ENCODE measurements around the gene SCO1. TPM values are rescaled to one million over a fixed set of nuclear protein-coding genes. Genes with fewer than 3 reads are reported as not detected.

The SCO1 gene
- polyA plus RNA-seq, 3 donors from 2014 or later, result 9.1 to 18.3 (median 14.2) TPM

- H3K4me3 Mint-ChIP-seq, result no peak overlapping the region
These were observed 35.9 kb downstream of the SCO1 start for GRCh38 chr17:10661437-10661836.

GRCh38 chr17:10657879-10658278, 39.5 kb downstream of the SCO1 start:
- H3K9me3 Mint-ChIP-seq, result no peaks in the 10 kb centered on the region
- peaks cover 4 to 14% of the 10 kb centered on the region in 2 donors for H3K4me1 Mint-ChIP-seq
- peaks cover 0 to 14% (median 1%) of the 10 kb centered on the region in 3 donors for H3K27me3 Mint-ChIP-seq (ENCODE audit: low read depth in 3 of 3)
- H3K36me3 Mint-ChIP-seq, result peaks cover 6 to 15% (median 8%) of the 10 kb centered on the region in 3 donors
- no peak overlapping the region for H3K4me3 Mint-ChIP-seq
- no peak for DNase-seq
- no peak overlapping the region for H3K27ac Mint-ChIP-seq

More at GRCh38 chr17:10661437-10661836, 35.9 kb downstream of the SCO1 start:
- no peaks in the 10 kb centered on the region for H3K4me1 Mint-ChIP-seq
- H3K27ac Mint-ChIP-seq, result no peak overlapping the region
- H3K27me3 Mint-ChIP-seq (ENCODE audit: low read depth in 3 of 3), result no peaks in the 10 kb centered on the region
- H3K36me3 Mint-ChIP-seq, result peaks cover 12 to 20% (median 18%) of the 10 kb centered on the region in 3 donors
- DNase-seq, result no peak
- no peaks in the 10 kb centered on the region for H3K9me3 Mint-ChIP-seq

GRCh38 chr17:10657148-10657547, 40.2 kb downstream of the SCO1 start, which contains the start of gene MYH3:
TSS of gene MYH3 (minus strand) at chr17:10657309. CDS start at chr17:10655064, 2,245 bp downstream.
- Mint-ChIP-seq H3K4me3 (no peak within 1 kb of the TSS), H3K36me3 (peaks cover 6 to 10% (median 8%) of the 10 kb centered on the region in 3 donors), H3K27ac (peak within 1 kb of the TSS in 1 of 6 donors; percentile 17), H3K27me3 (ENCODE audit: low read depth in 3 of 3) (peaks cover 0 to 17% (median 1%) of the 10 kb centered on the region in 3 donors), H3K4me1 (peaks cover 6 to 20% of the 10 kb centered on the region in 2 donors), H3K9me3 (no peaks in the 10 kb centered on the region)
- DNase-seq, result no peak

GRCh38 chr17:10653987-10654386, 43.3 kb downstream of the SCO1 start:
- peak overlapping the region in 1 of 5 donors; percentile 58 for H3K4me3 Mint-ChIP-seq

GRCh38 chr17:10652984-10653659, 44.2 kb downstream of the SCO1 start:
- no peaks in the 10 kb centered on the region for H3K36me3 Mint-ChIP-seq
- peaks cover 2 to 17% (median 3%) of the 10 kb centered on the region in 3 donors for H3K27me3 Mint-ChIP-seq (ENCODE audit: low read depth in 3 of 3)
- H3K4me3 Mint-ChIP-seq, result peak overlapping the region in 4 of 5 donors; percentile 31 to 69 (median 56)
- H3K9me3 Mint-ChIP-seq, result peaks cover 0 to 1% (median 0%) of the 10 kb centered on the region in 6 donors
- peak; percentile 12 to 40 (median 25) for DNase-seq
- peaks cover 11 to 41% of the 10 kb centered on the region in 2 donors for H3K4me1 Mint-ChIP-seq
- H3K27ac Mint-ChIP-seq, result peak overlapping the region in 4 of 6 donors; percentile 19 to 85 (median 78)

More at GRCh38 chr17:10653987-10654386, 43.3 kb downstream of the SCO1 start:
- no peak for DNase-seq
- Mint-ChIP-seq H3K36me3 (peaks cover 0 to under 1% (median 0%) of the 10 kb centered on the region in 3 donors), H3K27me3 (ENCODE audit: low read depth in 3 of 3) (peaks cover 2 to 17% (median 3%) of the 10 kb centered on the region in 3 donors), H3K27ac (peak overlapping the region in 2 of 6 donors; percentile 19 to 85), H3K9me3 (peaks cover 0 to 1% (median 0%) of the 10 kb centered on the region in 6 donors), H3K4me1 (peaks cover 11 to 38% of the 10 kb centered on the region in 2 donors)

GRCh38 chr17:10651927-10652326, 45.4 kb downstream of the SCO1 start:
- DNase-seq, result no peak
- H3K27ac Mint-ChIP-seq, result peak overlapping the region in 2 of 6 donors; percentile 7 to 34

GRCh38 chr17:10649602-10650001, 47.7 kb downstream of the SCO1 start:
- H3K9me3 Mint-ChIP-seq, result peaks cover 0 to 1% (median 0%) of the 10 kb centered on the region in 6 donors

More at GRCh38 chr17:10651927-10652326, 45.4 kb downstream of the SCO1 start:
- Mint-ChIP-seq H3K4me3 (no peak overlapping the region), H3K9me3 (peaks cover 0 to 1% (median 0%) of the 10 kb centered on the region in 6 donors), H3K4me1 (peaks cover 11 to 41% of the 10 kb centered on the region in 2 donors), H3K36me3 (no peaks in the 10 kb centered on the region), H3K27me3 (ENCODE audit: low read depth in 3 of 3) (peaks cover 2 to 17% (median 3%) of the 10 kb centered on the region in 3 donors)

GRCh38 chr17:10648956-10649355, 48.4 kb downstream of the SCO1 start:
- DNase-seq, result no peak
- Mint-ChIP-seq H3K27ac (peak overlapping the region in 4 of 6 donors; percentile 3 to 94 (median 48)), H3K4me3 (peak overlapping the region in 1 of 5 donors; percentile 56), H3K36me3 (peaks cover 3 to 9% (median 7%) of the 10 kb centered on the region in 3 donors), H3K4me1 (peaks cover 11 to 37% of the 10 kb centered on the region in 2 donors), H3K9me3 (peaks cover 0 to 1% (median 0%) of the 10 kb centered on the region in 6 donors), H3K27me3 (ENCODE audit: low read depth in 3 of 3) (peaks cover 2 to 9% (median 4%) of the 10 kb centered on the region in 3 donors)

More at GRCh38 chr17:10649602-10650001, 47.7 kb downstream of the SCO1 start:
- H3K36me3 Mint-ChIP-seq, result peaks cover 0 to 3% (median under 1%) of the 10 kb centered on the region in 3 donors
- H3K4me1 Mint-ChIP-seq, result peaks cover 11 to 41% of the 10 kb centered on the region in 2 donors
- peak; percentile 24 to 48 (median 28) for DNase-seq
- H3K27me3 Mint-ChIP-seq (ENCODE audit: low read depth in 3 of 3), result peaks cover 3 to 12% (median 4%) of the 10 kb centered on the region in 3 donors
- peak overlapping the region; percentile 3 to 94 (median 62) for H3K27ac Mint-ChIP-seq
- H3K4me3 Mint-ChIP-seq, result peak overlapping the region in 3 of 5 donors; percentile 48 to 77 (median 56)

- Mint-ChIP-seq H3K9me3 (peaks cover 0 to 1% (median 0%) of the 10 kb centered on the region in 6 donors), H3K27ac (peak overlapping the region in 2 of 6 donors; percentile 29 to 33), H3K4me1 (peaks cover 10 to 31% of the 10 kb centered on the region in 2 donors), H3K36me3 (peaks cover 4 to 9% (median 8%) of the 10 kb centered on the region in 3 donors), H3K4me3 (no peak overlapping the region), H3K27me3 (ENCODE audit: low read depth in 3 of 3) (peaks cover 2 to 6% (median 4%) of the 10 kb centered on the region in 3 donors)
- DNase-seq, result no peak
These were observed 49.0 kb downstream of the SCO1 start for GRCh38 chr17:10648381-10648780.

- Mint-ChIP-seq H3K9me3 (no peaks in the 10 kb centered on the region), H3K4me1 (peaks cover 5 to 17% of the 10 kb centered on the region in 2 donors)
These were observed 50.8 kb downstream of the SCO1 start for GRCh38 chr17:10646392-10646990.

GRCh38 chr17:10640475-10640874, 56.9 kb downstream of the SCO1 start:
- H3K9me3 Mint-ChIP-seq, result no peaks in the 10 kb centered on the region
- peaks cover 0 to 3% (median 2%) of the 10 kb centered on the region in 3 donors for H3K27me3 Mint-ChIP-seq (ENCODE audit: low read depth in 3 of 3)
- DNase-seq, result no peak
- no peaks in the 10 kb centered on the region for H3K4me1 Mint-ChIP-seq
- H3K4me3 Mint-ChIP-seq, result no peak overlapping the region
- no peak overlapping the region for H3K27ac Mint-ChIP-seq
- H3K36me3 Mint-ChIP-seq, result peaks cover 37 to 59% (median 41%) of the 10 kb centered on the region in 3 donors

More at GRCh38 chr17:10646392-10646990, 50.8 kb downstream of the SCO1 start:
- peak; percentile 52 to 63 (median 61) for DNase-seq
- Mint-ChIP-seq H3K4me3 (no peak overlapping the region), H3K27ac (peak overlapping the region in 1 of 6 donors; percentile 9), H3K36me3 (peaks cover 10 to 17% (median 11%) of the 10 kb centered on the region in 3 donors), H3K27me3 (ENCODE audit: low read depth in 3 of 3) (peaks cover 0 to 7% (median 2%) of the 10 kb centered on the region in 3 donors)

GRCh38 chr17:10638151-10638550, 59.2 kb downstream of the SCO1 start:
- DNase-seq, result no peak
- Mint-ChIP-seq H3K36me3 (peaks cover 37 to 62% (median 39%) of the 10 kb centered on the region in 3 donors), H3K9me3 (no peaks in the 10 kb centered on the region), H3K4me1 (no peaks in the 10 kb centered on the region), H3K27ac (no peak overlapping the region), H3K27me3 (ENCODE audit: low read depth in 3 of 3) (peaks cover 0 to 3% (median 2%) of the 10 kb centered on the region in 3 donors), H3K4me3 (no peak overlapping the region)

- no peaks in the 10 kb centered on the region for H3K9me3 Mint-ChIP-seq
- DNase-seq, result no peak
- no peaks in the 10 kb centered on the region for H3K4me1 Mint-ChIP-seq
- peaks cover 0 to 2% (median 0%) of the 10 kb centered on the region in 3 donors for H3K27me3 Mint-ChIP-seq (ENCODE audit: low read depth in 3 of 3)
- H3K4me3 Mint-ChIP-seq, result no peak overlapping the region
- peaks cover 29 to 55% (median 34%) of the 10 kb centered on the region in 3 donors for H3K36me3 Mint-ChIP-seq
- no peak overlapping the region for H3K27ac Mint-ChIP-seq
These were observed 62.0 kb downstream of the SCO1 start for GRCh38 chr17:10635290-10635689.
